CD14-positive monocyte (primary cell): ENCODE measurements around the gene HSPG2. TPM values are rescaled to one million over a fixed set of nuclear protein-coding genes. Genes with fewer than 3 reads are reported as not detected.

ENCODE experiments used
- DNase-seq, 3 donors: peaks; one replicate each; pipeline ENCODE4 v3.0.0-alpha.2; 2011 to 2022
- H2AFZ ChIP-seq: 2 replicates; pipeline ENCODE4 v1.6.0; 2012; ENCODE audit warnings: mild to moderate bottlenecking, low read depth, low read length, inconsistent platforms; ENCODE audit not compliant: insufficient read depth, poor library complexity, severe bottlenecking
- H3K27ac ChIP-seq, 2 donors: 1 replicate in 1 of 2; 2 replicates in 1 of 2; pipeline ENCODE4 v1.5.1; 2012 to 2013; ENCODE audit warnings: low read length in 2 of 2, control low read depth in 1 of 2, inconsistent platforms in 1 of 2, low read depth in 1 of 2, mild to moderate bottlenecking in 1 of 2
- H3K27me3 ChIP-seq, 2 donors: one replicate each; pipeline versions ENCODE4 v1.6.0 to v1.6.1; 2011 to 2013; ENCODE audit warnings: low read length in 2 of 2; ENCODE audit not compliant: control insufficient read depth in 2 of 2, insufficient read depth in 2 of 2
- H3K36me3 ChIP-seq, 2 donors: replicated peaks in 1 of 2; 1 replicate in 1 of 2; 2 replicates in 1 of 2; pipeline versions ENCODE4 v1.5.1 to v1.6.1; 2012 to 2013; ENCODE audit warnings: low read length in 2 of 2, control low read depth in 1 of 2, inconsistent platforms in 1 of 2, mild to moderate bottlenecking in 1 of 2; ENCODE audit not compliant: insufficient read depth in 2 of 2, control insufficient read depth in 1 of 2
- H3K4me1 ChIP-seq, 2 donors: 1 replicate in 1 of 2; 2 replicates in 1 of 2; pipeline versions ENCODE4 v1.5.1 to v1.6.1; 2012 to 2013; ENCODE audit warnings: low read length in 2 of 2, control low read depth in 1 of 2, inconsistent platforms in 1 of 2, mild to moderate bottlenecking in 1 of 2, moderate library complexity in 1 of 2; ENCODE audit not compliant: insufficient read depth in 2 of 2, control insufficient read depth in 1 of 2
- H3K4me2 ChIP-seq: replicated peaks from 2 replicates; pipeline ENCODE3; 2012; ENCODE audit warnings: low read length, moderate library complexity, mild to moderate bottlenecking; ENCODE audit not compliant: poor library complexity, severe bottlenecking; ENCODE audit errors: extremely low read depth
- H3K4me3 ChIP-seq, 3 experiments: fragments of 200-600 bp in 1 of 3; sonication (generic) in 1 of 3; replicated peaks in 1 of 3; 1 replicate in 2 of 3; 2 replicates in 1 of 3; pipeline ENCODE4 v1.5.1; 2011 to 2013; ENCODE audit warnings: low read length in 3 of 3, mild to moderate bottlenecking in 3 of 3, control low read depth in 2 of 3, low read depth in 2 of 3, inconsistent platforms in 1 of 3, moderate library complexity in 1 of 3
- H3K79me2 ChIP-seq: 2 replicates; pipeline ENCODE4 v1.6.0; 2012; ENCODE audit warnings: mild to moderate bottlenecking, control low read depth, inconsistent platforms, low read length, moderate library complexity; ENCODE audit not compliant: insufficient read depth
- H3K9ac ChIP-seq: 2 replicates; pipeline ENCODE4 v1.6.0; 2017; ENCODE audit warnings: low read length, mild to moderate bottlenecking; ENCODE audit not compliant: insufficient read depth, poor library complexity, severe bottlenecking
- H3K9me3 ChIP-seq, 2 donors: replicated peaks in 1 of 2; 1 replicate in 1 of 2; 2 replicates in 1 of 2; pipeline versions ENCODE4 v1.5.1 to v1.6.1; 2012 to 2013; ENCODE audit warnings: low read length in 2 of 2, control low read depth in 1 of 2; ENCODE audit not compliant: control insufficient read depth in 1 of 2, insufficient read depth in 1 of 2
- H4K20me1 ChIP-seq: 2 replicates; pipeline ENCODE4 v1.6.0; 2012; ENCODE audit warnings: mild to moderate bottlenecking, low read length, control low read depth, moderate library complexity; ENCODE audit not compliant: insufficient read depth
- H3K27ac Mint-ChIP-seq, 7 donors: one replicate each; pipeline ENCODE4 v1.8.0; 2020; ENCODE audit warnings: mild to moderate bottlenecking in 7 of 7, mixed read lengths in 7 of 7, moderate library complexity in 6 of 7, inconsistent platforms in 2 of 7
- H3K27me3 Mint-ChIP-seq, 3 donors: one replicate each; pipeline ENCODE4 v1.8.0; 2021 to 2022; ENCODE audit warnings: low read depth in 3 of 3, mild to moderate bottlenecking in 3 of 3, mixed read lengths in 3 of 3, moderate library complexity in 3 of 3, inconsistent platforms in 1 of 3
- H3K36me3 Mint-ChIP-seq, 2 donors: one replicate each; pipeline ENCODE4 v1.8.0; 2020; ENCODE audit warnings: mixed read lengths in 2 of 2, inconsistent platforms in 1 of 2, mild to moderate bottlenecking in 1 of 2
- H3K4me1 Mint-ChIP-seq: one replicate; pipeline ENCODE4 v1.8.0; 2020; ENCODE audit warnings: mild to moderate bottlenecking, mixed read lengths
- H3K4me3 Mint-ChIP-seq, 2 donors: one replicate each; pipeline ENCODE4 v1.8.0; 2020; ENCODE audit warnings: mild to moderate bottlenecking in 2 of 2, mixed read lengths in 2 of 2, moderate library complexity in 1 of 2
- H3K9me3 Mint-ChIP-seq, 7 donors: one replicate each; pipeline ENCODE4 v1.8.0; 2020 to 2022; ENCODE audit warnings: mixed read lengths in 7 of 7, mild to moderate bottlenecking in 6 of 7, moderate library complexity in 6 of 7, inconsistent platforms in 2 of 7
- WGBS: methylation state at CpG from one replicate; pipeline ENCODE4 v1.1.5; 2013; ENCODE audit warnings: missing lambda C conversion rate; ENCODE audit not compliant: insufficient coverage; 5-methylcytosine and 5-hydroxymethylcytosine counted together
- intact Hi-C, 2 donors: fragments of 100-400 bp; cut with micrococcal nuclease; formaldehyde crosslinking; loops; one replicate each; pipeline versions ENCODE4 v1.15.0 to v1.15.1; 2023
- polyA plus RNA-seq, 3 donors: library from polyadenylated mRNA; depleted of rRNA in 1 of 3; unstranded in 2 of 3; stranded (reverse) in 1 of 3; fragments of 300-500 nt in 2 of 3; fragments of >200 nt in 1 of 3; fragmentation: Illumina TruSeq in 2 of 3; gene quantifications; 1 replicate in 2 of 3; 2 replicates in 1 of 3; pipeline ENCODE4 v1.2.3, GENCODE V29; 2012 to 2021
- TF ChIP-seq, protein P1 (sequence below): fragments of 200-600 bp; IDR thresholded peaks from one replicate; pipeline ENCODE4 v1.8.0; 2022; ENCODE audit warnings: antibody characterized with exemption, mild to moderate bottlenecking

Gene HSPG2
- polyA plus RNA-seq, 3 donors, result 0.44 TPM; not detected in 2

DNA sequence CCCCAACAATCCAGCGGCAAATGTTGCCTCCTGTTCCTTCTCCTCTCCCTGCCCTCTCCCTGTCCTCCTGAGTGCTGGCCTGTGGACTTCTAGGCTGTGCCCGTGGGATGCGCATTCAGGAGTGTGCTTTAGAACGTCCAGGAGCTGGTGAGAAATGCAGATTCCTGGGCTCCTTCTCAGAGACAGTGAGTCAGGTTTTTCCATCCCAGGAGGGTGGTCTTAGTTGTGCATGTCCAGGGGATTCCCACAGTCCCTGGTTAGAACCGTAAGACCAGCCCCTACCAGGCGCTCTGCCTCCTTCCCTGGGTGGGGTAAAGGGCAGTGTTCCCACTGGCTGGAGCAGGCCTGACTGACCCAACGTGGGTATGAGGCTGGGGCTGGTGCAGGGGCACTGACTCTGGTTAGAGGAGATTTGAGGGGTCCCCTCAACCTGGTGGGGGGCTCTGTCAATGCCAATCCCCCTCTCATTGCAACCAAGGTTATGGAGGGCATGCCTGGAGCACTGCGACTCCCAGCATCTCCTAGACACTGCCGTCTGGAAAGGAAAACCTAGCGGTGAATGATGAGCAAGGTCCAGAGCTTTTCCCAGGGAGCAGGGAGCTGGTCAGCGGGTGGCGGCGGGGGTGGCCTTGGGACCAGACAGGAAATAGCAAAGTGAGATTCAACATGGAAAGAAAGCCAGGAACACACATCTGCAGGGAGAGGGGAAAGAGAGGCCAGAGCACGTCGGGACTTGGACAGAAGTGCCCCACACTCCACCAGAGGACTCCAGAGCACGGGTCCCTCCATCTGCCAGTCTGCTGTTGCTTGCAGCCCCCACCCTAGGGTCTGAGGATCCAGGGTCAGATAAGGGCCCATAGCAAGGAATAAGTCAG lies 38.5 kb downstream of the HSPG2 start:
- Histone ChIP-seq H3K4me3 (no peak overlapping the region), H3K79me2 (no peaks in the 10 kb centered on the region), H3K36me3 (no peaks in the 10 kb centered on the region), H2AFZ (no peak overlapping the region), H3K4me1 (no peaks in the 10 kb centered on the region), H4K20me1 (no peaks in the 10 kb centered on the region), H3K27ac (no peak overlapping the region), H3K9me3 (no peaks in the 10 kb centered on the region), H3K27me3 (no peaks in the 10 kb centered on the region), H3K4me2 (no peak overlapping the region), H3K9ac (no peak overlapping the region)
- no peaks in the 10 kb centered on the region for H3K9me3 Mint-ChIP-seq
- H3K36me3 Mint-ChIP-seq, result no peaks in the 10 kb centered on the region
- peaks cover 1 to 6% (median 3%) of the 10 kb centered on the region in 3 donors for H3K27me3 Mint-ChIP-seq
- H3K27ac Mint-ChIP-seq, result no peak overlapping the region
- WGBS, result 99% methylated on average over 8 of the region's 16 CpGs
- intact Hi-C loops, result no loop called here
- H3K4me1 Mint-ChIP-seq, result peaks cover 2% of the 10 kb centered on the region
- H3K4me3 Mint-ChIP-seq, result no peak overlapping the region
- DNase-seq, result no peak
- TF ChIP-seq, protein P1, sequence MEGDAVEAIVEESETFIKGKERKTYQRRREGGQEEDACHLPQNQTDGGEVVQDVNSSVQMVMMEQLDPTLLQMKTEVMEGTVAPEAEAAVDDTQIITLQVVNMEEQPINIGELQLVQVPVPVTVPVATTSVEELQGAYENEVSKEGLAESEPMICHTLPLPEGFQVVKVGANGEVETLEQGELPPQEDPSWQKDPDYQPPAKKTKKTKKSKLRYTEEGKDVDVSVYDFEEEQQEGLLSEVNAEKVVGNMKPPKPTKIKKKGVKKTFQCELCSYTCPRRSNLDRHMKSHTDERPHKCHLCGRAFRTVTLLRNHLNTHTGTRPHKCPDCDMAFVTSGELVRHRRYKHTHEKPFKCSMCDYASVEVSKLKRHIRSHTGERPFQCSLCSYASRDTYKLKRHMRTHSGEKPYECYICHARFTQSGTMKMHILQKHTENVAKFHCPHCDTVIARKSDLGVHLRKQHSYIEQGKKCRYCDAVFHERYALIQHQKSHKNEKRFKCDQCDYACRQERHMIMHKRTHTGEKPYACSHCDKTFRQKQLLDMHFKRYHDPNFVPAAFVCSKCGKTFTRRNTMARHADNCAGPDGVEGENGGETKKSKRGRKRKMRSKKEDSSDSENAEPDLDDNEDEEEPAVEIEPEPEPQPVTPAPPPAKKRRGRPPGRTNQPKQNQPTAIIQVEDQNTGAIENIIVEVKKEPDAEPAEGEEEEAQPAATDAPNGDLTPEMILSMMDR, result no peak

DNA sequence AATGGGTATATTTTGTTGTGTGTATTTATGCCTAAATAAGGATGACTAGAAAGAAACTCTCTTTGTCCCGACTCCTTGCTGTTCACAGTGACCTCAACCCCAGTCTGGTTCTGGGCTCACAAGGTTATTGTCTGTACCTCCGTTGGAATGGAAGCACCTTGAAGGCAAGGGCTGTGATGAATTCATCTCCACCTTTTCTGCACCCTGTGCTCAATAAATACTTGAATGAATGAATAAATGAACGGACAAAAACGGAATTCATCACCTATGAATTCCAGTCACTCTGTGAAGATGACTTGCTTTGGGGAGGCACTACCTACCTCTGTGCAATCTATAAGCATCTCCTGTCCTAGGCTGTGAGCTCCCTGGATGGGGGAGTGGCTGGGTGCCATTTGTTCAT lies 39.3 kb downstream of the HSPG2 start:
- no peaks in the 10 kb centered on the region for H3K9me3 ChIP-seq
- no peak for DNase-seq
- no peaks in the 10 kb centered on the region for H3K27me3 ChIP-seq
- no peaks in the 10 kb centered on the region for H3K79me2 ChIP-seq
- H3K36me3 Mint-ChIP-seq, result no peaks in the 10 kb centered on the region
- WGBS, result 88% methylated on average over 2 of the region's 4 CpGs
- no peak overlapping the region for H2AFZ ChIP-seq
- no peak overlapping the region for H3K4me3 ChIP-seq
- H3K36me3 ChIP-seq, result no peaks in the 10 kb centered on the region
- H3K27ac ChIP-seq, result no peak overlapping the region
- intact Hi-C loops, result no loop called here
- H3K4me1 Mint-ChIP-seq, result peaks cover 2% of the 10 kb centered on the region
- no peaks in the 10 kb centered on the region for H3K4me1 ChIP-seq
- H3K9ac ChIP-seq, result no peak overlapping the region
- TF ChIP-seq, protein P1, result no peak
- H3K4me3 Mint-ChIP-seq, result no peak overlapping the region
- H4K20me1 ChIP-seq, result no peaks in the 10 kb centered on the region
- H3K27me3 Mint-ChIP-seq, result peaks cover 1 to 6% (median 3%) of the 10 kb centered on the region in 3 donors
- H3K27ac Mint-ChIP-seq, result no peak overlapping the region
- H3K9me3 Mint-ChIP-seq, result no peaks in the 10 kb centered on the region
- no peak overlapping the region for H3K4me2 ChIP-seq
